ENCODE data around the gene PRR23E.

DNA sequence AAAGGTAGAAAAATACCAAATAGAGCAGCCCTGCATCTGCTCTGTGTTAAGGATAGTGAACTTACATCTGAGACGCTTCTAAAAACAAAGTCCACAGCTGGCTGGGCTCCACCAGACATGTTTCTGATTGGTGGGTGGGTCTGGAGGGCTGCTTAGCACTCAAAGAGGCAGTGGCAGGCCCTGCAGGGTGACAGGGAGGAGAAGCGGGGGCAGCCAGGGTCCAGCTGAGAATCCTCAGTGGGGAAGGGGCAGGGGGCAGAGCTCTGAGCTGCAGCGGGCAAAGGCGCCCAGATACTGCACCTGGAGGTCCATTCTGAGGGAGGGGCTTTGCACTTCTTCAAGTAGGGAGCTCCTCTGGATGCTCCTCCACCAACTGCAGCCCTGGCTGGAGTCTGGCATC is 28.1 kb downstream of the PRR23E start:
- TF ChIP-seq, protein P1, sequence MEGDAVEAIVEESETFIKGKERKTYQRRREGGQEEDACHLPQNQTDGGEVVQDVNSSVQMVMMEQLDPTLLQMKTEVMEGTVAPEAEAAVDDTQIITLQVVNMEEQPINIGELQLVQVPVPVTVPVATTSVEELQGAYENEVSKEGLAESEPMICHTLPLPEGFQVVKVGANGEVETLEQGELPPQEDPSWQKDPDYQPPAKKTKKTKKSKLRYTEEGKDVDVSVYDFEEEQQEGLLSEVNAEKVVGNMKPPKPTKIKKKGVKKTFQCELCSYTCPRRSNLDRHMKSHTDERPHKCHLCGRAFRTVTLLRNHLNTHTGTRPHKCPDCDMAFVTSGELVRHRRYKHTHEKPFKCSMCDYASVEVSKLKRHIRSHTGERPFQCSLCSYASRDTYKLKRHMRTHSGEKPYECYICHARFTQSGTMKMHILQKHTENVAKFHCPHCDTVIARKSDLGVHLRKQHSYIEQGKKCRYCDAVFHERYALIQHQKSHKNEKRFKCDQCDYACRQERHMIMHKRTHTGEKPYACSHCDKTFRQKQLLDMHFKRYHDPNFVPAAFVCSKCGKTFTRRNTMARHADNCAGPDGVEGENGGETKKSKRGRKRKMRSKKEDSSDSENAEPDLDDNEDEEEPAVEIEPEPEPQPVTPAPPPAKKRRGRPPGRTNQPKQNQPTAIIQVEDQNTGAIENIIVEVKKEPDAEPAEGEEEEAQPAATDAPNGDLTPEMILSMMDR (conservative IDR thresholded peaks at IDR 0.05 in 1 of 2, IDR thresholded peaks at IDR 0.05 in 1 of 2; ENCODE audit: extremely low read depth in 1 of 2, insufficient read depth in 1 of 2, low read depth in 1 of 2, low read length in 2 of 2): no peak
- no peak for TF ChIP-seq EZH2 (IDR thresholded peaks at IDR 0.05; ENCODE audit: borderline replicate concordance, low read length)

Data from mammary epithelial cell (primary cell).